Epithelial cell of proximal tubule (primary cell): ENCODE data around the gene ZNF493. TPM values are rescaled to one million over a fixed set of nuclear protein-coding genes. Genes with fewer than 3 reads are reported as not detected.

Experiments used
- DNase-seq: peaks from one replicate; pipeline ENCODE4 v3.0.0-alpha.2; 2011; ENCODE audit warnings: low read depth
- H3K4me3 ChIP-seq: 2 replicates; pipeline ENCODE4 v1.5.1; 2011; ENCODE audit warnings: low read depth, mild to moderate bottlenecking, low read length
- total RNA-seq: library from RNA; depleted of rRNA; stranded (reverse); fragments of >200 nt; gene quantifications from 2 replicates; pipeline ENCODE4 v1.2.3, GENCODE V29; 2015
- TF ChIP-seq, protein P1 (sequence below): conservative IDR thresholded peaks from 2 replicates; pipeline ENCODE4 v1.5.1; 2012; ENCODE audit warnings: low read depth, mild to moderate bottlenecking, low read length

The ZNF493 gene
- 6.2 and 10.3 TPM in 2 replicates for total RNA-seq

DNA sequence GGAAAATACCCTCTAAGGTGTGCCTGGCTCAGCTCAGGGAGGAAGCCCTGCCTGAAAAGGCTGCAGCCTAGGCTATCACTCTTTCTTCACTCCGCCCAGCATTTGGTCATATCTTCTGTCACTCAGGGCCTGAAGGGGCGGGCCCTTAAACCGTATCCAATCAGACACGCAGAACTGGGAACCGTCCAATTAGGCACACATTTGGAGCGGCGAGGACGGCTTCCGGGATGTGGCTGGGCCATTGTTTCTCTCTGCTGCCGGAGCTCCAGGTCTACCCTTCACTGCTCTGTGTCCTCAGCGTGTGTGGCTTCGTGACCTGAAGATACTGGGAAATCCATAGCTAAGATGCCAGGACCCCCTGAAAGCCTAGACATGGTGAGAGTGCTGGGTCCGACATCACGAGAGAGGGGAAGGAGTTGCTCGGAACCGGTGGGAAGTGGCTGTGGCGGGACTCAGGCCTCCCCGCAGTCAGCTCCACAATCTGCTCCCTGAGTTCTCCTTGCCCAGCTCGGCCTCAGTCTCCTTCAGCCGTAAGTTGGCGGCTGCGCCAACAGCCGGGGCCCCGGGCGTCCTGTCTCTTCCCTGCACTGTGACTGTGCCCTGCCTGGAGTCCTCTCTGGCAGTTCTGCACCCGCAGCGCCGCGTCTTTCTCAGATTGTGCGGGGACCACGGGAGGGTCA is at the start of gene ZNF493:
Gene ZNF493, plus strand, starts transcription at position 241 of the 680 bp plus-strand sequence. Its CDS starts 105 bp downstream, at position 346.
- TF ChIP-seq, protein P1, sequence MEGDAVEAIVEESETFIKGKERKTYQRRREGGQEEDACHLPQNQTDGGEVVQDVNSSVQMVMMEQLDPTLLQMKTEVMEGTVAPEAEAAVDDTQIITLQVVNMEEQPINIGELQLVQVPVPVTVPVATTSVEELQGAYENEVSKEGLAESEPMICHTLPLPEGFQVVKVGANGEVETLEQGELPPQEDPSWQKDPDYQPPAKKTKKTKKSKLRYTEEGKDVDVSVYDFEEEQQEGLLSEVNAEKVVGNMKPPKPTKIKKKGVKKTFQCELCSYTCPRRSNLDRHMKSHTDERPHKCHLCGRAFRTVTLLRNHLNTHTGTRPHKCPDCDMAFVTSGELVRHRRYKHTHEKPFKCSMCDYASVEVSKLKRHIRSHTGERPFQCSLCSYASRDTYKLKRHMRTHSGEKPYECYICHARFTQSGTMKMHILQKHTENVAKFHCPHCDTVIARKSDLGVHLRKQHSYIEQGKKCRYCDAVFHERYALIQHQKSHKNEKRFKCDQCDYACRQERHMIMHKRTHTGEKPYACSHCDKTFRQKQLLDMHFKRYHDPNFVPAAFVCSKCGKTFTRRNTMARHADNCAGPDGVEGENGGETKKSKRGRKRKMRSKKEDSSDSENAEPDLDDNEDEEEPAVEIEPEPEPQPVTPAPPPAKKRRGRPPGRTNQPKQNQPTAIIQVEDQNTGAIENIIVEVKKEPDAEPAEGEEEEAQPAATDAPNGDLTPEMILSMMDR = no peak
- H3K4me3 ChIP-seq = peak within 1 kb of the TSS; percentile 90
- DNase-seq = peak; percentile 79

DNA sequence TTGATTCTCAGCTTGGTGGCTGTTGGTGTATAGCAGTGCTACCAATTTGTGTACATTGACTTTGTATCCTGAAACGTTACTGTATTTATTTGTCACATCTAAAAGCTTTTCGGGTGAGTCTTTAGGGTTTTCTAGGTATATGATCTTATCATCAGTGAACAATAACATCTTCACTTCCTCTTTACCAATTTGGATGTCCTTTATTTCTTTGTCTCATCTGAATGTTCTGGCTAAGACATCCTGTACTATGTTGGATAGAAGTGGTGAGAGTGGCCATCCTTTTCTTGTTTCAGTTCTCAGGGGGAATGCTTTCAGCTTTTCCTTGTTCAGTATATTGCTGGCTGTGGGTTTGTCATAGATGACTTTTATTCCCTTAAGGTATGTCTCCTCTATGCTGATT is 44.1 kb upstream of the ZNF493 start:
- H3K4me3 ChIP-seq = no peak overlapping the region
- DNase-seq = no peak
- TF ChIP-seq, protein P1 = no peak

DNA sequence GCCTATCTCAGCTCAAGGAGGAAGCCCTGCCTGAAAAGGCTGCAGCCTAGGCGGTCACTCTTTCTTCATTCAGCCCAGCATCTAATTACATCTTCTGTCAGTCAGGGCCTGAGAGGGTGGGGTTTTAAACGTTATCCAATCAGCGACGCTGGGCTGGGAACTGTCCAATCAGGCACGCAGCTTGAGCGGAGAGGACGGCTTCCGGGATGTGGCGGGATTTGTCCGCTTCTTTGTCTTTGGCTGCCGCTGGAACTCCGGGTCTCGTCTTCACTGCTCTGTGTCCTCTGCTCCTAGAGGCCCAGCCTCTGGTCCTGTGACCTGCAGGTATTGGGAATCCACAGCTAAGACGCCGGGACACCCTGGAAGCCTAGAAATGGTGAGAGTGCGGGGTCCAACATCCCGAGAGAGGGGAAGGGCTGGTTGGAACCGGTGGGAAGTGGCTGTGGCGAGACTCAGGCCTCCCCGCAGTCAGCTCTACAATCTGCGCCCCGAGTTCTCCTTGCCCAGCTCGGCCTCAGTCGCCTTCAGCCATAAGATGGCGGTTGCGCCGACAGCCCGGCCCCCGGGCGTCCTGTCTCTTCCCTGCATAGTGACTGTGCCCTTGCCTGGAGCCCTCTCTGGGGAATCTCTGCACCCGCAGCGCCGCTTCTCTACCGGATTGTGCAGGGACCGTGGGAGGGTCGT is 38.0 kb upstream of the ZNF493 start, which contains the start of gene ZNF738:
Gene ZNF738, plus strand, starts transcription at position 233 of the 684 bp plus-strand sequence. Its CDS starts 141 bp downstream, at position 374.
- H3K4me3 ChIP-seq = peak within 1 kb of the TSS; percentile 93
- TF ChIP-seq, protein P1 = no peak
- peak; percentile 76 for DNase-seq

DNA sequence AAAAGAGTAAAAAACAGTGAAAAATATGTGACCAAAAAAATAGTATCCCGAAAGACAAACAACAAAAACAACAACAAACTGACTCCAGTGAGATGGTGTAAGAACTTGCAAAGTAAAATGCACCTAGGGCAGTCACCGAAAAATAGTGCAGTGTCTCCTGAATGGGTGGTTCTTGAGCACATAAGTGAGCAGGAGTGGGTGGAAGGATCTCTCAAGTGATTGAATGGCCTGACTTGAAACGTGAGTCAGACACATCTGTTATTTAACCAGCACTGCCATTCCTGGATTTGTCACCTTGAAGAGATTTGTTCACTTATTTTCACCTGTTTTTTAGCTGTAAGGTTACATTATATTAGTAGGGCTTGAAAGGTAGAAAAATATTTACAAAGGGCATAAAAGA is 34.6 kb upstream of the ZNF493 start:
- TF ChIP-seq, protein P1 = no peak
- DNase-seq = no peak
- H3K4me3 ChIP-seq = no peak overlapping the region

DNA sequence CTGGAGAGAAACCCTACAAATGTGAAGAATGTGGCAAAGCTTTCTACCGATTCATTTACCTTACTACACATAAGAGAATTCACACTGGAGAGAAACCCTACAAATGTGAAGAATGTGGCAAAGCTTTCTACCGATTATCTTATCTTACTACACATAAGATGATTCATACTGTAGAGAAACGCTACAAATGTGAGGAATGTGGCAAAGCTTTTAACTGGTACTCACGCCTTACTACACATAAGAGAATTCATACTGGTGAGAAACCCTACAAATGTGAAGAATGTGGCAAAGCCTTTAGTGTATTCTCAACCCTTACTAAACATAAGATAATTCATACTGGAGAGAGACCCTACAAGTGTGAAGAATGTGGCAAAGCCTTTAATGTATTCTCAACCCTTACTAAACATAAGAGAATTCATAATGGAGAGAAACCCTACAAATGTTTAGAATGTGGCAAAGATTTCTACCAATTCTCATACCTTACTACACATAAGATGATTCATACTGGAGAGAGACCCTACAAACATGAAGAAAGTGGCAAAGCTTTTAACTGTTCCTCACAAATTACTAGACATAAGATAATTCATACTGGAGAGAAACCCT is 12.9 kb upstream of the ZNF493 start:
- H3K4me3 ChIP-seq = no peak overlapping the region
- no peak for DNase-seq
- TF ChIP-seq, protein P1 = no peak

DNA sequence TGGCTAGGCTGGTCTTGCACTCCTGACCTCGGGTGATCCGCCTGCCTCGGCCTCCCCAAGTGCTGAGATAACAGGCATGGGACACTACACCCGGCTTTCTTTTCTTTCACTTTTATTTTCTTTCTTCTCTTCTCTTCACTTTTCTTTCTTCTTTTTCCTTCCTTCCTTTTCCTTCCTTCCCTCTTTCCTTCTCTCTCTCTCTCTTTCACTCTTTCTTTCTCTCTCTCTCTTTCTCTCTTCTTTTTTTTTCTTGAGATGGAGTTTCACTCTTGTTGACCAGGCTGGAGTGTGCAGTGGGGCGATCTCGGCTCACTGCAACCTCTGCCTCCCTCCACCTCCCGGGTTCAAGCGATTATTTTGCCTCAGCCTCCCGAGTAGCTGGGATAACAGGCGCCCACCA is 812 bp upstream of the ZNF493 start:
- DNase-seq = no peak
- no peak overlapping the region for H3K4me3 ChIP-seq
- TF ChIP-seq, protein P1 = no peak
